Stimulated activated naive CD8-positive, alpha-beta T cell treated with anti-CD3 and anti-CD28 coated beads, Interleukin-15, amount 100 ng/mL, for 72 hours (primary cell): ENCODE results near the gene DLGAP1.

Source experiments
- ATAC-seq: fragments of 150-1000 bp; cut with Tn5 transposase; 2 replicates; pipeline ENCODE4 v1.10.0; 2021; ENCODE audit warnings: mild to moderate bottlenecking, moderate library complexity
- DNase-seq, 2 donors: peaks; one replicate each; pipeline ENCODE4 v3.0.0; 2021 to 2022
- H3K27ac Mint-ChIP-seq, 2 donors: one replicate each; pipeline ENCODE4 v1.8.0; 2022; ENCODE audit warnings: mild to moderate bottlenecking in 2 of 2, mixed read lengths in 2 of 2, moderate library complexity in 2 of 2
- H3K27me3 Mint-ChIP-seq: one replicate; pipeline ENCODE4 v1.8.0; 2022; ENCODE audit warnings: mixed read lengths
- H3K4me1 Mint-ChIP-seq: one replicate; pipeline ENCODE4 v1.8.0; 2022; ENCODE audit warnings: mild to moderate bottlenecking, mixed read lengths
- H3K4me3 Mint-ChIP-seq, 2 donors: one replicate each; pipeline ENCODE4 v1.8.0; 2022; ENCODE audit warnings: mild to moderate bottlenecking in 2 of 2, mixed read lengths in 2 of 2, moderate library complexity in 1 of 2
- H3K9me3 Mint-ChIP-seq, 2 donors: one replicate each; pipeline ENCODE4 v1.8.0; 2022; ENCODE audit warnings: mixed read lengths in 2 of 2

Gene DLGAP1

DNA sequence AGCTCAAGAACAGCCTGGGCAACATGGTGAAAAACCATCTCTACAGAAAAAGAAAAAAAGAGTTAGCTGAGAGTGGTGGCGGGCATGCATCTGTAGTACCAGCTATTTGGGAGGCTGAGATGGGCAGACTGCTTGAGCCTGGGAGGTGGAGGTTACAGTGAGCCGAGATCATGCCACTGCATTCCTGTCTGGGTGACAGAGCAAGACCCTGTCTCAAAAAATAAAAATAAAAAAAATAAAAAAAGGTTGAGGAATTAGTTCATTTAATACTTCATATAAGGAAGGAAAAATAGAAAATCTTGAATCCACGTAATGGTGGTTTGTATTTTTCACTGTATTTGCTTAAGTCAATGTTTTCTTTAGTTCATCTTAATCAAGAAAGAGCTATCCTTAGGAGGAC, 763.4 kb downstream of the DLGAP1 start:
- Mint-ChIP-seq H3K4me3 (no peak overlapping the region), H3K4me1 (no peaks in the 10 kb centered on the region), H3K9me3 (no peaks in the 10 kb centered on the region), H3K27me3 (peaks cover 7% of the 10 kb centered on the region), H3K27ac (no peak overlapping the region)
- no peak for ATAC-seq
- DNase-seq, result no peak

DNA sequence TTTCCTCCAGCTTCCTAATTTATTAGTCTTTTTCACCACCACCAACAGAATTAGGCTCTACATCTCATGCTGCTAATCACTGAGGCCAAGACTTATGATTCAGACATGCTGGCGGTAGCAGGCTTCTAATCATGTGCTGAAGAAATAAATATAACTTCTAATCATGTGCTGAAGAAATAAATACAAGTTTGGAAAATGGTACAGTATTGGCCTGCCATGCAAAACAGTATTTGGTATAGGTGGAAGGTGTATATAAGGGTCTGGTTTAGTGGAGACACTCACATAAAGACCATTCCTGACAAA, 764.4 kb downstream of the DLGAP1 start:
- ATAC-seq, result no peak
- no peak for DNase-seq
- Mint-ChIP-seq H3K27me3 (no peaks in the 10 kb centered on the region), H3K4me3 (no peak overlapping the region), H3K4me1 (no peaks in the 10 kb centered on the region), H3K27ac (no peak overlapping the region), H3K9me3 (no peaks in the 10 kb centered on the region)

DNA sequence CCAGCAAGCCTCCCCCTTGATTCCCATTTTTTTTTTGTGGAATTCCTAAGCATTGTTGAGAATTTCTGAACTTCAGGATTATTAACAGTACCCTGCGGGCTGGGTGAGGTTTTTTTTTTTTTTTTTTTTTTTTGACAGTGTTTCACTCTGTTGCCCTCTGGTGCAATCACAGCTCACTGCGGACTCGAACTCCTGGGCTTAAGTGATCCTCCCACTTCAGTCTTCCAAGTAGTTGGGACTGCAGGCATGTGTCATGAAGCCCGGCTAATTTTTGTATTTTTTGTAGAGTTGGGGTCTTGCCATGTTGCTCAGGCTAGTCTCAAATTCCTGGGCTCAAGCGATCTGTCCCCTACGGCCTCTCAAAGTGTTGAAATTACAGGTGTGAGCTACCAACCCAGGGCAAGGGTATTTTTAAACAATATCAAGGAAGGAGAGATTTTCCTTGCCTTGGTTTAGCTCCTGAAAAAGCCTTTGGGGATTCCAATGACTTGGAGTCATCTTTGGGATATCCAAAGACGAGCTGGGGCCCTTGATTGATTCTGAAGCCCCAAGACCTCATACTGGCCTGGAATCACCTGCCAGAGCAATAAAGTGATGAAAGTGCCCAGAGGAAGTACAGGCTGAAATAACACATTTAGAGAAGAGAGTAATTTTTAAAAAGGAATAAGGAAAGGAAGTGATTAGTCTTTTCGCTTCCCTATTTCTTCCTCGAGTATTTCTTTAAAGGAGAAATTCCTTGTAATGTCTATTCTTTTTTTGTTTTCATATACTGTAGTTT, 764.9 kb downstream of the DLGAP1 start:
- ATAC-seq, result no peak
- Mint-ChIP-seq H3K9me3 (no peaks in the 10 kb centered on the region), H3K4me3 (no peak overlapping the region), H3K4me1 (no peaks in the 10 kb centered on the region), H3K27me3 (no peaks in the 10 kb centered on the region), H3K27ac (no peak overlapping the region)
- no peak for DNase-seq

DNA sequence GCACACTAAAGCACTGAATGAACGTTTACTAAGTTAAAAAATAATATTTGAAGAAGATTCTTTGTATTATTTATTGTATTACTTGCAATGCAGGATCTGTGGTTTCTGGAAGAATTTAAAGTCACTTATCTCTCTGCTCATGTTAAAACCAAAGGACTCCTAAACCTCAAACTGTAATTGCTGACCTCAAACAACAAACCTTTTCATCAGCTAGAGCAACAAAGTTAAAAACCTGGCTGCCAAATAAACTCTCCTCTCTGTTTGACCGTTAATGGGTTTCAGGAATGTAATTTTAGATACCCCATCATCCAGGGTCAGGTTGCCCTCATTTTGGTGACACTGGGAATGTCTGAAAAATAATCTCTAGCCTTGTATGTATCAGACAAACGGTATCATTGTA, 766.0 kb downstream of the DLGAP1 start:
- Mint-ChIP-seq H3K4me1 (no peaks in the 10 kb centered on the region), H3K9me3 (no peaks in the 10 kb centered on the region), H3K27me3 (no peaks in the 10 kb centered on the region), H3K4me3 (no peak overlapping the region), H3K27ac (peak overlapping the region in 1 of 2 donors; percentile 34)
- DNase-seq (no peak), ATAC-seq (no peak)

DNA sequence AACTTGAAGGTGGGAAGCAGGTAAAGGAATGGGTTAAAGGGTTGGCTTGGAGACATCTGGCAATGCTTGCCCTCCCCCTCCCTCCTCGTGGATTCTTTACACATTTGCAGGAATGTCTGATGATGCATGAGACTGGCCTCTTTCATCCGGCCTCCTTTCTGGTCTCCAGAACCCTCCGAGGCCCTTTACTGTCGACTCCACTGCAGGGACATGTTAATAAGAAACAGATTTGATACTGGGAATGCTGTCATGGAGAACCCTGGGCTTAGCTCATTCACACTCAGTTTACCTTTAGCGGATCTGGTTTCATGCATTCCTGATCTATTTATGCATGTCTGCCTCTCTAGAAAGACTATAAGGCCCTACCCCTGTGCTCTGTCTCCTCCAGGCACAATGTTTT, 766.4 kb downstream of the DLGAP1 start:
- no peak for ATAC-seq
- H3K27me3 Mint-ChIP-seq, result no peaks in the 10 kb centered on the region
- H3K27ac Mint-ChIP-seq, result no peak overlapping the region
- no peaks in the 10 kb centered on the region for H3K4me1 Mint-ChIP-seq
- no peaks in the 10 kb centered on the region for H3K9me3 Mint-ChIP-seq
- no peak for DNase-seq
- H3K4me3 Mint-ChIP-seq, result no peak overlapping the region

DNA sequence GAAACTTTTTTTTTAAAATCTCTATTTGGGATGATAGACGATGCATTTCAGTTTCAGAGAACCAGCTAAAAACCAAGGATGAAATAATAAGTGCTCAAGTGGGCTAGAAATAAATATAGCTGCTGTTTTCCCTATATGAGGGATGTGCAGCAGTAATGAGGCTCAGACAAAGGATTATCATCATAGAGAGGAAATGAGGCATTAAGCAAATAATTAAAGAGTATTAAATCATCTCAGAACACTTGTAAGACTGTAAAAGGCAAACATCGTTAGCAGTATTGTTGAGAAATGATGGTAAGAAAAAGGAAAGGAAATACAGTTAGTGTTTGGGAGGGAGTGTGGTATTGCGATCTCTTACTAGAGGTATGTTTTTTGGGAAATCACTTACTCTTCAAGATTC, 771.6 kb downstream of the DLGAP1 start:
- Mint-ChIP-seq H3K9me3 (peaks cover 9 to 12% of the 10 kb centered on the region in 2 donors), H3K27ac (no peak overlapping the region), H3K4me3 (no peak overlapping the region), H3K27me3 (no peaks in the 10 kb centered on the region), H3K4me1 (no peaks in the 10 kb centered on the region)
- no peak for DNase-seq
- no peak for ATAC-seq

DNA sequence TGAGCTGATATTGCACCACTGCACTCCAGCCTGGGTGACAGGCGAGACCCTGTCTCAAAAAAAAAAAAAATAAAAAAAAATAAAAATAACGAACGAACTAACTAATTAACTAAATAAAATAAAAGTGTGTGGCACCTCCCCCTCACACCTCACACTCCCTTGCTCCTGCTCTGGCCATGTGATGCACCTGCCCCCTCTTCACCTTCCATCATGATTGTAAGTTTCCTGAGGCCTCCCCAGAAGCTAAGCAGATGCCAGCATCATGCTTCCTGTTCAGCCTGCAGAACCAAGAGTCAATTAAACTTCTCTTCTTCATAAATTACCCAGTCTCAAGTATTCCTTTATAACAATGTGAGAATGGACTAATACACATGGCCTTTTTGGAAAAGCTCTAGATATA, 773.0 kb downstream of the DLGAP1 start:
- no peak for DNase-seq
- no peak for ATAC-seq
- H3K9me3 Mint-ChIP-seq, result peaks cover 12 to 14% of the 10 kb centered on the region in 2 donors
- no peak overlapping the region for H3K4me3 Mint-ChIP-seq
- H3K4me1 Mint-ChIP-seq, result no peaks in the 10 kb centered on the region
- H3K27ac Mint-ChIP-seq, result peak overlapping the region in 1 of 2 donors; percentile 33
- H3K27me3 Mint-ChIP-seq, result peaks cover 5% of the 10 kb centered on the region

DNA sequence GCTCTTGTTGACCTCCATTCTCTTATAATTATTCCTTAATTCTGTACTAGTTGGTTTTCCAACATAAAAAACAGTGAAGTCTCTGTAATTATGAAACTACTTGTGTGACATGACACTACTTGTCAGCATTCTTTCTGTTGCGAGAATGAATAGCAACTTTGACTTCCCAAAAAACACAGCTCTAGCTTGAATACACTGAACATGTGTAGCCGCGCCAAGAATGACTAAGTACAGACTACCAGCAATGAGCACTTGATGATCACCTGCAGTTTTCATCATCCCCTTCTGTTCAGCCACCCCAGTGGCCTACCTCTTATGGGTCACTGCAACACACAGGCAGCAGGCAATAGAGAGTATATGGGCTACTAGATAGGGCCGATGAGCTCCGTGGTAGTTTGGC, 775.9 kb downstream of the DLGAP1 start:
- H3K9me3 Mint-ChIP-seq, result peaks cover 12 to 14% of the 10 kb centered on the region in 2 donors
- ATAC-seq, result no peak
- peaks cover 8% of the 10 kb centered on the region for H3K27me3 Mint-ChIP-seq
- H3K4me1 Mint-ChIP-seq, result no peaks in the 10 kb centered on the region
- DNase-seq, result no peak
- H3K27ac Mint-ChIP-seq, result no peak overlapping the region
- H3K4me3 Mint-ChIP-seq, result no peak overlapping the region

DNA sequence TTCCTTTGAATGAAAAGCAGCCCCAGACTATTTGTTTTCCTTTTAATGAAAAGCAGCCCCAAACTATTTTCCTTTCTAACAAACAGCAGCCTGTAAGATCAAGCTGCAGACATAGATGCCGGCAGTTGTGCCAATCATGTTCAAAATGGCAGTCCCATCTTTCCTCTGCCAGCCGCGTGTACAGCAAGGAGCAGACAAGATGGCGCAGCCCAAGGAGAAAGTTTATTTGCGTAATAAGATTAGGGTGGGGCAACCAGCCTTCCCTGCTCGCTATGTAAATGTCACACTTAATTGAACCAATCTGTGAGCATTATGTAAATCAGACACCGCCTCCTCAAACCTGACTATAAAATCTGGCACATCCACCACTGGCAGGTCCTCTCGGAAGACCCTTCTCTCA, 779.1 kb downstream of the DLGAP1 start:
- no peak for DNase-seq
- Mint-ChIP-seq H3K27ac (no peak overlapping the region), H3K4me1 (no peaks in the 10 kb centered on the region), H3K4me3 (no peak overlapping the region), H3K9me3 (peaks cover 0 to 5% of the 10 kb centered on the region in 2 donors), H3K27me3 (peaks cover 8% of the 10 kb centered on the region)
- ATAC-seq, result no peak

DNA sequence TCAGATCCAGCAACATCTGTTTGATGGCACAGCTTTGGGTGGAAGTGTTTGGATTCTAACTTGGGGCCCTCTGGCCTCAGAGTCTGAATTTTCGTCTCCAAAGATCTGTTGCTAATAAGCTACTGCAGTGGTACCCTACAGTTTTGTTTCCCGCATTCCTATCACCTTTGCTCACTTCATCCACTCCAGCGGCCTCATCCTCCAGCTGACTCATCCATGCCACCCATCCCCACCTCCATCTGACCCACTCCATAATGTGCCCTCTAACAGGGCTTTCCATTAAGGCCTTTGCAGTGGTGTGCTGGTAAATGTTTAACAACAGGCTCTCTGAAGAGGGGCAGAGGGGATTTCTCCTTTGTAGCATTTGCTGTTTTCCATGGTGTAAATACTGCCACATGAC, 779.7 kb downstream of the DLGAP1 start:
- DNase-seq (no peak), ATAC-seq (no peak)
- peaks cover 0 to 5% of the 10 kb centered on the region in 2 donors for H3K9me3 Mint-ChIP-seq
- no peaks in the 10 kb centered on the region for H3K4me1 Mint-ChIP-seq
- H3K27me3 Mint-ChIP-seq, result peaks cover 8% of the 10 kb centered on the region
- H3K27ac Mint-ChIP-seq, result no peak overlapping the region
- H3K4me3 Mint-ChIP-seq, result no peak overlapping the region

DNA sequence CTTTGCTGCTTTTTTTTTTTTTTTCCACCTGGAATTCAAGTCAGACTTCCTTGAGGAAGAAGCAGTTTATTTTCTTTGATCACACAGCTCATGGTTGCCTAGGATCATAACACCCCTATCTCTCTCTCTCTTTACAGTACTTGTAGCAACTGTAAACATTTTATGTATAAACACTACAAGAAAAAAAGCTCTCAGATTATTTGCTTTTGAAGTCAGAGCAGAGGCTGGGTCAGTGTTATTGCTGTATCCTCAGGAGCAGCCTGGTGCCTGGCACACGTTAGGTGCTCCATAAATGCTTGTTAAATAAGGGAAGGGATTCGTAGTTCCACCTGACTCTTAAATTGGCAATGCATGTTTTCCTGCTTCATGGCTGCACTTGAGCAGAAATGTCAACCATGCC, 783.9 kb downstream of the DLGAP1 start:
- Mint-ChIP-seq H3K9me3 (no peaks in the 10 kb centered on the region), H3K27me3 (no peaks in the 10 kb centered on the region), H3K4me1 (no peaks in the 10 kb centered on the region), H3K27ac (no peak overlapping the region), H3K4me3 (no peak overlapping the region)
- DNase-seq, result no peak
- ATAC-seq, result no peak

DNA sequence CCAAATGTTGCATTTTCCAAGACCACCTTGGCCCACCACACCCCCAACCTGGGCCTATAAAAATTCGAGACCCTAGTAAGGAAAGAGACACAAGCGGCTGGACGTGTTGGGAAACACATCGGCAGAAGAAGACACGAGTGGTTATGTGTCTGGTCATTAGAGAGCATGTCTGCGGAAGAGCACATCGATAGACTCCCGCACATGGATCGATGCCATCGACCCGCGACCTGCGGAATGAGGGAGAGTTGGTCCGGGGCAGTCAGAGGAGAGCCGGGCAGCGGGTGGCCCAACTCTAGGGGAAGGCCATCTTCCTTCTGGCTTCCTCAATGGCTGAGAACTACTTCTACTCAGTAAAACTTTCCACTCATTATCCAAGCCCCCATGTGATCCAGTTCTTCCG, 785.7 kb downstream of the DLGAP1 start:
- no peak for DNase-seq
- Mint-ChIP-seq H3K27me3 (no peaks in the 10 kb centered on the region), H3K4me3 (no peak overlapping the region), H3K27ac (no peak overlapping the region), H3K9me3 (no peaks in the 10 kb centered on the region), H3K4me1 (peaks cover 15% of the 10 kb centered on the region)
- ATAC-seq, result no peak

DNA sequence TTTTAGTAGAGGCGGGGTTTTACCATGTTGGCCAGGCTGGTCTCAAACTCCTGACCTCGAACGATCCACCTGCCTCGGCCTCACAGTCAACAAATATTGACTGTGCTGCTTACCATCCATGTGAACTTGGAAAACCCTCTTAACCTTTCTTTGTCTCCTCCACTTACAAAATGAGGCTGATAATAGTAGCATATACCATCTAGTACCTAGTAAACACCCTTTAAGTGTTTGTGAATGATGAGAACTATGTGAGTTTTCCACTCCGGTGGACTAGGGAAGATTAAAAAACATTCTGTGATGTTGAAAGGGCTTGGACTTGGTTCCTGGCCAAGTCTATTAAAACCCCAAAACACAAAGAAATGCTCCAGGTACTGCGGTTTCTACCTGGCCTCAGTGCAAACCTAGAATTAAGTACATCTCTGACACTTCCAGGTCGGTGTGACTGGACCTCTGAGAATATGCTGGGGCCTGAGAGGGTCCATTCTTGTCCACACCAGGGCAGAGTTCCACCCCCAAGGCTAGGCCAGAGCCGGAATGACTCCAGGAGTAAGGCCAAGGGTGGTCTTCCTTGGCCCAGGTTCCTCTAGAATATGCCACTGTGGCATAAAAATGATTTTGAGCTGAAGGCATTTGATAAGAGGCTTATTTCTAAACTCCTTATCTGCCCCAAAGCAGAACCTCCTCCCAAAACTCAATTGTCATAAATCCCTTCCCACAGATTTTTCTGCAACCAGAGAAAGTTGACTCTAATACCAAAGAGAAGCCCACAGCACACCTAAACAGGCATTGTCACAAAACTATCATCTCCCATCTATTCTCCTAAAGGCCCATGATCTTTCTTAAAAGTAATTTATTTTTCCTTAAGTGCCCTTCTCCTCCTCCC, 787.6 kb downstream of the DLGAP1 start:
- Mint-ChIP-seq H3K9me3 (no peaks in the 10 kb centered on the region), H3K27me3 (no peaks in the 10 kb centered on the region), H3K4me1 (peaks cover 16% of the 10 kb centered on the region), H3K4me3 (no peak overlapping the region), H3K27ac (no peak overlapping the region)
- ATAC-seq, result no peak
- DNase-seq, result no peak

DNA sequence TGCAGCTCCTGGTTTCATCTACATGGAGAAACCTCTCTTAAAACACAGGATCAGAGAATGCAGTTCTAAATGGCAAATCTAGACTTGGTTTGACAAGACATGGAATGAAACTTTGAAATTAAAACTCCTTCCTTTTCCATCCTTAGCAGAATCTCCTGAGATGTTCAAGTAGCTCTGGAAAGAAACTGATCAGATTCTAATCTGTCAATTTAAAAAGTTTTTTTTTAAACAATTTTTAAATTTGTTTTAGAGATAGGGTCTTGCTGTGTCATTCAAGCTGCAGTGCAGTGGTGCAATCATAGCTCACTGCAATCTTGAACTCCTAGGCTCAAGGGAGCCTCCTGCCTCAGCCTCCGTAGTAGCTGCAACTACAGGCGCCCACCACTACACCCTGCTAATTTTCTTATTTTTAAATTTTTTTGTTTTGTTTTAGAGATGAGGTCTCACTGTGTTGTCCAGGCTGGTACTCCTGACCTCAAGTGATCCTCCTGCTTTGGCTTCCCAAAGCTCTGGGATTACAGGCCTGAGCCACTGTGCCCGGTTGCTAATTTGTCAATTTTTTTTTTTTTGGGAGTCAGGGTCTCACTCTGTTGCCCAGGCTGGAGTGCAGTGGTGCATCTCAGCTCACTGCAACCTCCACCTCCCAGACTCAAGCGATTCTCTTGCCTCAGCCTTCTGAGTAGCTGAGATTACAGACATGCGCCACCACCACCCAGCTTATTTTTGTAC, 788.4 kb downstream of the DLGAP1 start:
- DNase-seq (no peak), ATAC-seq (peak; percentile 68)
- H3K27ac Mint-ChIP-seq, result no peak overlapping the region
- no peak overlapping the region for H3K4me3 Mint-ChIP-seq
- peaks cover 17% of the 10 kb centered on the region for H3K4me1 Mint-ChIP-seq
- H3K27me3 Mint-ChIP-seq, result no peaks in the 10 kb centered on the region
- no peaks in the 10 kb centered on the region for H3K9me3 Mint-ChIP-seq

DNA sequence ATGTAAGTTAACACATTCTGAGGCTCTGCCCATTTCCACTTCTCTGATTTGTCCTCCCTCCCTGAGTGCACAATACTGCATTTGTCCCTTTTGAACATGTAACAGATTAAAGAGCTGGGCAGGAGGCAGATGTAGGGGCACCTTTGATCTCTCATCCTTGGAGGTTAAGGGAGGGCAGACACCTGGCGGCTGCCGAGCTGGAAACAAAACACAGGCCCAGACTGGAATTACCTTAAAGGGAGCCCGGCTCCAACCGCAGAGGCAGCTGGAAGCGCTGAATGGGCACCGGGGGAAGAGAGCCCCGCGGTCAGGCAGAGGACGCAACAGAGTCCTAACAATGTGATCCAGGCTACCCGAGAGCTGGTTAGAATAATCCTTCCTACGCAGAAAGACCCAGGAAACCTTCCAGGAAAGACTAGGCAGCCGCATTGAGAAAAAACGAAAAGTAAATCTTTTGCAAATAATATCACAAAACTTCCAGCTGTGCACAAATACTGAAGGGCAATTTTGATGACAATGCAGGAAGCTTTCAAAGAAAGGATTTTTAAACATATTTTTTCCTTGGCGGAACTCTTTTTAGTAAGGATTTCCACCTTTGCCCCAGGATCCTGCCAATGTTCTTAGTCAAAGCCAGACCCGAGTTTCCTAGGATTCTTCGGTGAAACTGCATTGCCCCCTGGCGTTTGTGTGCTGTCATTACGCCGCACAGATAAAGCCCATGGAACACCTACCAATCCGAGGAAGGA, 789.2 kb downstream of the DLGAP1 start:
- Mint-ChIP-seq H3K27me3 (no peaks in the 10 kb centered on the region), H3K4me3 (peak overlapping the region; percentile 50 to 57), H3K4me1 (peaks cover 25% of the 10 kb centered on the region), H3K27ac (no peak overlapping the region), H3K9me3 (no peaks in the 10 kb centered on the region)
- peak; percentile 61 to 62 for DNase-seq
- peak; percentile 69 for ATAC-seq
